ENCODE measurements around the gene CNTN2.
A peak's percentile ranks its signal among the peaks of the same experiment; 100 is the strongest.

Gene CNTN2

GRCh38 chr1:205042911-205043806, at the start of gene CNTN2:
TSS of gene CNTN2 (plus strand) at chr1:205043212. CDS start at chr1:205053186, 9,974 bp downstream.
- H3K36me3 ChIP-seq (ENCODE audit: control insufficient read depth, insufficient read depth, low read length): no peaks in the 10 kb centered on the region
- no peaks in the 10 kb centered on the region for H3K4me1 ChIP-seq (ENCODE audit: control insufficient read depth, insufficient read depth, low read length)
- H3K27me3 ChIP-seq (ENCODE audit: control insufficient read depth, insufficient read depth, low read length): peaks cover 24% of the 10 kb centered on the region
- H3K27ac ChIP-seq (ENCODE audit: low read depth, low read length): no peak within 1 kb of the TSS
- H3K4me3 ChIP-seq (ENCODE audit: low read length): no peak within 1 kb of the TSS
- no peak within 1 kb of the TSS for H3K9ac ChIP-seq (ENCODE audit: low read length)

GRCh38 chr1:204994086-204994862, 48.7 kb upstream of the CNTN2 start:
- no peak overlapping the region for H3K9ac ChIP-seq (ENCODE audit: low read length)
- H3K27ac ChIP-seq (ENCODE audit: low read depth, low read length): no peak overlapping the region
- no peaks in the 10 kb centered on the region for H3K36me3 ChIP-seq (ENCODE audit: control insufficient read depth, insufficient read depth, low read length)
- H3K4me1 ChIP-seq (ENCODE audit: control insufficient read depth, insufficient read depth, low read length): no peaks in the 10 kb centered on the region
- H3K4me3 ChIP-seq (ENCODE audit: low read length): no peak overlapping the region
- H3K27me3 ChIP-seq (ENCODE audit: control insufficient read depth, insufficient read depth, low read length): no peaks in the 10 kb centered on the region

- no peaks in the 10 kb centered on the region for H3K4me1 ChIP-seq (ENCODE audit: control insufficient read depth, insufficient read depth, low read length)
- H3K36me3 ChIP-seq (ENCODE audit: control insufficient read depth, insufficient read depth, low read length): no peaks in the 10 kb centered on the region
- no peak overlapping the region for H3K9ac ChIP-seq (ENCODE audit: low read length)
- no peak overlapping the region for H3K4me3 ChIP-seq (ENCODE audit: low read length)
- no peak overlapping the region for H3K27ac ChIP-seq (ENCODE audit: low read depth, low read length)
- H3K27me3 ChIP-seq (ENCODE audit: control insufficient read depth, insufficient read depth, low read length): no peaks in the 10 kb centered on the region
These were observed 46.0 kb upstream of the CNTN2 start for GRCh38 chr1:204996981-204997380.

- Histone ChIP-seq H3K27ac (ENCODE audit: low read depth, low read length) (peak overlapping the region; percentile 30), H3K27me3 (ENCODE audit: control insufficient read depth, insufficient read depth, low read length) (no peaks in the 10 kb centered on the region), H3K4me1 (ENCODE audit: control insufficient read depth, insufficient read depth, low read length) (no peaks in the 10 kb centered on the region), H3K9ac (ENCODE audit: low read length) (no peak overlapping the region), H3K4me3 (ENCODE audit: low read length) (no peak overlapping the region), H3K36me3 (ENCODE audit: control insufficient read depth, insufficient read depth, low read length) (no peaks in the 10 kb centered on the region)
These were observed 45.2 kb upstream of the CNTN2 start for GRCh38 chr1:204997591-204998355.

- Histone ChIP-seq H3K9ac (ENCODE audit: low read length) (no peak overlapping the region), H3K4me3 (ENCODE audit: low read length) (no peak overlapping the region), H3K4me1 (ENCODE audit: control insufficient read depth, insufficient read depth, low read length) (no peaks in the 10 kb centered on the region), H3K27ac (ENCODE audit: low read depth, low read length) (no peak overlapping the region), H3K27me3 (ENCODE audit: control insufficient read depth, insufficient read depth, low read length) (no peaks in the 10 kb centered on the region), H3K36me3 (ENCODE audit: control insufficient read depth, insufficient read depth, low read length) (no peaks in the 10 kb centered on the region)
These were observed 41.9 kb upstream of the CNTN2 start for GRCh38 chr1:205001162-205001561.

- Histone ChIP-seq H3K4me3 (ENCODE audit: low read length) (no peak overlapping the region), H3K36me3 (ENCODE audit: control insufficient read depth, insufficient read depth, low read length) (no peaks in the 10 kb centered on the region), H3K27ac (ENCODE audit: low read depth, low read length) (no peak overlapping the region), H3K9ac (ENCODE audit: low read length) (no peak overlapping the region), H3K4me1 (ENCODE audit: control insufficient read depth, insufficient read depth, low read length) (no peaks in the 10 kb centered on the region), H3K27me3 (ENCODE audit: control insufficient read depth, insufficient read depth, low read length) (no peaks in the 10 kb centered on the region)
These were observed 40.3 kb upstream of the CNTN2 start for GRCh38 chr1:205002705-205003104.

- no peaks in the 10 kb centered on the region for H3K27me3 ChIP-seq (ENCODE audit: control insufficient read depth, insufficient read depth, low read length)
- no peak overlapping the region for H3K4me3 ChIP-seq (ENCODE audit: low read length)
- no peaks in the 10 kb centered on the region for H3K4me1 ChIP-seq (ENCODE audit: control insufficient read depth, insufficient read depth, low read length)
- H3K36me3 ChIP-seq (ENCODE audit: control insufficient read depth, insufficient read depth, low read length): no peaks in the 10 kb centered on the region
- H3K9ac ChIP-seq (ENCODE audit: low read length): no peak overlapping the region
- no peak overlapping the region for H3K27ac ChIP-seq (ENCODE audit: low read depth, low read length)
These were observed 39.5 kb upstream of the CNTN2 start for GRCh38 chr1:205003358-205004131.

- Histone ChIP-seq H3K4me1 (ENCODE audit: control insufficient read depth, insufficient read depth, low read length) (no peaks in the 10 kb centered on the region), H3K27ac (ENCODE audit: low read depth, low read length) (no peak overlapping the region)
These were observed 38.7 kb upstream of the CNTN2 start for GRCh38 chr1:205004351-205004750.

GRCh38 chr1:205008896-205009295, 34.1 kb upstream of the CNTN2 start:
- H3K27me3 ChIP-seq (ENCODE audit: control insufficient read depth, insufficient read depth, low read length): no peaks in the 10 kb centered on the region
- H3K36me3 ChIP-seq (ENCODE audit: control insufficient read depth, insufficient read depth, low read length): no peaks in the 10 kb centered on the region
- H3K27ac ChIP-seq (ENCODE audit: low read depth, low read length): no peak overlapping the region
- H3K4me1 ChIP-seq (ENCODE audit: control insufficient read depth, insufficient read depth, low read length): no peaks in the 10 kb centered on the region
- H3K4me3 ChIP-seq (ENCODE audit: low read length): no peak overlapping the region
- H3K9ac ChIP-seq (ENCODE audit: low read length): no peak overlapping the region

More at GRCh38 chr1:205004351-205004750, 38.7 kb upstream of the CNTN2 start:
- Histone ChIP-seq H3K36me3 (ENCODE audit: control insufficient read depth, insufficient read depth, low read length) (no peaks in the 10 kb centered on the region), H3K9ac (ENCODE audit: low read length) (no peak overlapping the region), H3K27me3 (ENCODE audit: control insufficient read depth, insufficient read depth, low read length) (no peaks in the 10 kb centered on the region), H3K4me3 (ENCODE audit: low read length) (no peak overlapping the region)

- Histone ChIP-seq H3K27ac (ENCODE audit: low read depth, low read length) (no peak overlapping the region), H3K36me3 (ENCODE audit: control insufficient read depth, insufficient read depth, low read length) (no peaks in the 10 kb centered on the region), H3K27me3 (ENCODE audit: control insufficient read depth, insufficient read depth, low read length) (no peaks in the 10 kb centered on the region), H3K9ac (ENCODE audit: low read length) (no peak overlapping the region), H3K4me3 (ENCODE audit: low read length) (no peak overlapping the region), H3K4me1 (ENCODE audit: control insufficient read depth, insufficient read depth, low read length) (no peaks in the 10 kb centered on the region)
These were observed 33.3 kb upstream of the CNTN2 start for GRCh38 chr1:205009670-205010069.

GRCh38 chr1:205012391-205013140, 30.4 kb upstream of the CNTN2 start:
- Histone ChIP-seq H3K9ac (ENCODE audit: low read length) (no peak overlapping the region), H3K4me3 (ENCODE audit: low read length) (no peak overlapping the region), H3K36me3 (ENCODE audit: control insufficient read depth, insufficient read depth, low read length) (no peaks in the 10 kb centered on the region), H3K27ac (ENCODE audit: low read depth, low read length) (no peak overlapping the region), H3K27me3 (ENCODE audit: control insufficient read depth, insufficient read depth, low read length) (no peaks in the 10 kb centered on the region), H3K4me1 (ENCODE audit: control insufficient read depth, insufficient read depth, low read length) (no peaks in the 10 kb centered on the region)
